Activated CD8-positive, alpha-beta T cell treated with anti-CD3 and anti-CD28 coated beads for 36 hours (primary cell): Measurements from ENCODE around the gene KLHL17. TPM values are rescaled to one million over a fixed set of nuclear protein-coding genes. Genes with fewer than 3 reads are reported as not detected.

Source experiments
- ATAC-seq: fragments of 200-7000 bp; cut with Tn5 transposase; one replicate; pipeline ENCODE4 v1.10.0; 2021; ENCODE audit warnings: mild to moderate bottlenecking, moderate library complexity
- CTCF ChIA-PET: fragments of 350-600 bp; sonication (Branson Sonifier 250); formaldehyde crosslinking; loops from one replicate; lab custom pipeline; 2021; ENCODE audit warnings: antibody characterized with exemption; lab: Charles Lee
- POLR2A ChIA-PET: fragments of 350-600 bp; sonication (Branson Sonifier 250); formaldehyde crosslinking; loops from one replicate; lab custom pipeline; 2021; ENCODE audit warnings: antibody characterized with exemption; lab: Charles Lee
- DNase-seq: peaks from one replicate; pipeline ENCODE4 v3.0.0-alpha.2; 2020
- H3K27ac Mint-ChIP-seq: one replicate; pipeline ENCODE4 v1.8.0; 2021; ENCODE audit warnings: mild to moderate bottlenecking, mixed read lengths
- H3K27me3 Mint-ChIP-seq: one replicate; pipeline ENCODE4 v1.8.0; 2021; ENCODE audit warnings: mixed read lengths
- H3K36me3 Mint-ChIP-seq: one replicate; pipeline ENCODE4 v1.8.0; 2021; ENCODE audit warnings: low read depth, mixed read lengths
- H3K4me1 Mint-ChIP-seq: one replicate; pipeline ENCODE4 v1.8.0; 2021; ENCODE audit warnings: low read depth, mixed read lengths
- H3K4me3 Mint-ChIP-seq: one replicate; pipeline ENCODE4 v1.8.0; 2021; ENCODE audit warnings: mild to moderate bottlenecking, moderate library complexity, mixed read lengths
- H3K9me3 Mint-ChIP-seq: one replicate; pipeline ENCODE4 v1.8.0; 2021; ENCODE audit warnings: mixed read lengths
- CTCF ChIP-seq: fragments of 200-600 bp; IDR thresholded peaks from one replicate; pipeline ENCODE4 v1.8.0; 2022; ENCODE audit warnings: antibody characterized with exemption, mild to moderate bottlenecking
- intact Hi-C: fragments of 100-400 bp; cut with micrococcal nuclease; formaldehyde crosslinking; loops from one replicate; pipeline ENCODE4 v1.10.0; 2022
- total RNA-seq, 2 experiments: library from RNA; stranded (reverse); gene quantifications; one replicate each; pipeline ENCODE4 v1.2.3, GENCODE V29; 2021

Gene KLHL17
- total RNA-seq, 2 experiments from 2014 or later, result 27.8 to 31.2 TPM

DNA sequence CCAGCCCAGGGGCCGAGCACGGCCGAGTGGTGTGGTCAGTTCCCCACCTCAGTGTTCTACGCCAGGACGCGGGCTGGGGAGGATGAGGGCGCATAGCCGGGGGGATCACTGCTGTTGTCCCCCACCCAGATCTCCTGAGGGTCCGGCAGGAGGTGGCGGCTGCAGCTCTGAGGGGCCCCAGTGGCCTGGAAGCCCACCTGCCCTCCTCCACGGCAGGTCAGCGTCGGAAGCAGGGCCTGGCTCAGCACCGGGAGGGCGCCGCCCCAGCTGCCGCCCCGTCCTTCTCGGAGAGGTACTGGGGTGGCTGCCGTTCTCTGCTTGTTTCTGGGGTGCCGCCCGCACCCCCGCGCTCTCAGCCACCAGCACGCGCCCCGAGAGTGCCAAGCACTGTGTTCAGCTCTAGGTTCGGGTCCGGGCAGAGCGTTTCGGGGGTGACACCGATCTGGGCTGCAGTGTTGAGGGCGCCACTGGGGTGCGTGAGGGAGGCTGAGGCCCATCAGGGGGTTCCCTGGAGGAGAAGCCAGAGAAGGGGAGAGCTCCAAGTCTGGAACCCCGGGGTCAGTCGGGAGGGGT lies 19.3 kb upstream of the KLHL17 start:
- no peak overlapping the region for H3K27ac Mint-ChIP-seq
- no peak for TF ChIP-seq CTCF
- peaks cover 12% of the 10 kb centered on the region for H3K36me3 Mint-ChIP-seq
- ATAC-seq (peak; percentile 14), DNase-seq (no peak)
- H3K9me3 Mint-ChIP-seq, result no peaks in the 10 kb centered on the region
- POLR2A ChIA-PET, result interaction anchor here (0.9 to 3.3 kb wide), 7 partner anchors 10 to 24 kb away, joined by 3 to 17 read pairs (median 3); partner anchors contain the start of gene NOC2L
- intact Hi-C loops, result no loop called here
- peaks cover 4% of the 10 kb centered on the region for H3K4me1 Mint-ChIP-seq
- CTCF ChIA-PET, result interaction anchor here (1.0 to 1.8 kb wide), 3 partner anchors 35 to 43 kb away, joined by 3 to 7 read pairs (median 5); no protein-coding TSS in a partner anchor
- peak overlapping the region; percentile 57 for H3K4me3 Mint-ChIP-seq
- peaks cover 22% of the 10 kb centered on the region for H3K27me3 Mint-ChIP-seq

DNA sequence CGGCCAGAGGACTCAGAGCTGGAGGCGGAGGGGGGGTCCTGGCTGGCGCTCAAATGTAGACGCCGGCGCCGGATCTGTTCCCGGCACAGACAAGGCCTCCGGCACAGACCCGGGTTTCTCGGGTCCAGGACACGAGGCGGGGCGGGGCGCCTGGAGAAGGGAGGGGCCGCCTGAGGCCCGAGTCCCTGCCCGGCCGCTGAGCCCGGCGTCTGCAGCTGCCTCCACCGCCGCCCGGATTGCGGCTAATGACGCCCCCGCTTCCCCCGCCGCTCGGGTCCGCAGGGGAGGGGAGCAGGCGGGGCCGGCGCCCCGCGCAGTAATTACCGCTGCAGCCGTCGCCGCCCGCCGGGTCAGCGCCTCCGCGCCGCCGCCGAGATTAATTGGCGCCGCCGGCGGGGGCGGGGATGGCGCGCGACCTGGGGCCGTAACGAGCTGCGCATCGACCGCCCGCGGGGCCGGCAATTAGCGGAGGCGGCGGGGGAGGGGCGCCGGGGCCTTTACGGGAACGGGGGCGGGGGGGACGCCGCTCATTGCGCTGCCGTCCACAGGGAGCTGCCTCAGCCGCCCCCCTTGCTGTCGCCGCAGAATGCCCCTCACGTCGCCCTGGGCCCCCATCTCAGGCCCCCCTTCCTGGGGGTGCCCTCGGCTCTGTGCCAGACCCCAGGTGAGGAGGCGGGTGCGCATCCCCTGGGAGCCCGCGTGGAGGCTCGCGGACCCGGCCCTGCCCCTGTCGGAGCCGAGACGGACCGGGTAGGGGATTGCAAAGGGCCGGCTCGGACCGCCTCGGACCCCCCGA lies 18.6 kb upstream of the KLHL17 start:
- no peak for TF ChIP-seq CTCF
- Mint-ChIP-seq H3K4me3 (peak overlapping the region; percentile 57), H3K9me3 (no peaks in the 10 kb centered on the region), H3K4me1 (peaks cover 4% of the 10 kb centered on the region), H3K27me3 (peaks cover 22% of the 10 kb centered on the region), H3K27ac (no peak overlapping the region), H3K36me3 (peaks cover 12% of the 10 kb centered on the region)
- POLR2A ChIA-PET, result interaction anchor here (0.8 to 3.3 kb wide), 4 partner anchors 12 to 17 kb away, joined by 3 to 17 read pairs (median 4); no protein-coding TSS in a partner anchor
- CTCF ChIA-PET, result interaction anchor here (0.9 to 1.8 kb wide), 3 partner anchors 13 to 42 kb away, joined by 3 to 7 read pairs (median 5); no protein-coding TSS in a partner anchor
- intact Hi-C loops, result no loop called here
- ATAC-seq (peak; percentile 29), DNase-seq (peak; percentile 50)

GRCh38 chr1:942411-942821 lies 18.0 kb upstream of the KLHL17 start:
- H3K4me1 Mint-ChIP-seq, result peaks cover 4% of the 10 kb centered on the region
- no peak for TF ChIP-seq CTCF
- no peaks in the 10 kb centered on the region for H3K9me3 Mint-ChIP-seq
- intact Hi-C loops, result no loop called here
- no peak overlapping the region for H3K27ac Mint-ChIP-seq
- ChIA-PET POLR2A (interaction anchor here (0.8 to 3.3 kb wide), 3 partner anchors 13 to 122 kb away, joined by 3 to 17 read pairs (median 3); no protein-coding TSS in a partner anchor), CTCF (interaction anchor here (0.9 to 1.8 kb wide), 2 partner anchors 14 to 42 kb away, joined by 3 to 7 read pairs; no protein-coding TSS in a partner anchor)
- no peak for ATAC-seq
- peaks cover 22% of the 10 kb centered on the region for H3K27me3 Mint-ChIP-seq
- no peak overlapping the region for H3K4me3 Mint-ChIP-seq
- DNase-seq, result no peak
- H3K36me3 Mint-ChIP-seq, result peaks cover 17% of the 10 kb centered on the region

DNA sequence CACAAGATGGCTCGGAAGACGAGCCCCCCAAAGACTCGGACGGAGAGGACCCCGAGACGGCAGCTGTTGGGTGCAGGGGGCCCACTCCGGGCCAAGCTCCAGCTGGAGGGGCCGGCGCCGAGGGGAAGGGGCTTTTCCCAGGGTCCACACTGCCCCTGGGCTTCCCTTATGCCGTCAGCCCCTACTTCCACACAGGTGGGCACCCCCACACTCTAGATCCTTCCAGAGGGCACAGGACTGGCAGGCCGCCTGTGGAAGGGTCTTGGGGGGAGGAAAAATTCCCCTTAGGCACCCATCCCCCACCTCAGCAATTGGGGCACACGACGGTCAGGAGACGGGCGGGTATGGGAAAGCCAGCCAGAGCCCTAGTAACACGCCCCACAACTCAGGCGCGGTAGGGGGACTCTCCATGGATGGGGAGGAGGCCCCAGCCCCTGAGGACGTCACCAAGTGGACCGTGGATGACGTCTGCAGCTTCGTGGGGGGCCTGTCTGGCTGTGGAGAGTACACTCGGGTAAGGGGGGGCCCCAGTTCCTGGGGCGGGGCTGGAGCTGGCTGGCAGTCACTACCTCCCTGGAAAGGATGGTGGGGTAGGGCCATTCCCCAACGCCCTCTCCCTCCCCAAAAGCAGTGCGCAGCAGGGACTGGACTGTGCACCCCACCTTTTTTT lies 17.4 kb upstream of the KLHL17 start:
- intact Hi-C loops, result no loop called here
- DNase-seq (no peak), ATAC-seq (no peak)
- H3K4me1 Mint-ChIP-seq, result peaks cover 4% of the 10 kb centered on the region
- no peaks in the 10 kb centered on the region for H3K9me3 Mint-ChIP-seq
- H3K27me3 Mint-ChIP-seq, result peaks cover 20% of the 10 kb centered on the region
- H3K4me3 Mint-ChIP-seq, result no peak overlapping the region
- no peak overlapping the region for H3K27ac Mint-ChIP-seq
- CTCF ChIA-PET, result interaction anchor here (0.9 kb wide), 1 partner anchor 14 kb away, joined by 3 read pairs; no protein-coding TSS in a partner anchor
- peaks cover 17% of the 10 kb centered on the region for H3K36me3 Mint-ChIP-seq
- TF ChIP-seq CTCF, result no peak
- POLR2A ChIA-PET, result interaction anchor here (0.9 to 3.3 kb wide), 3 partner anchors 12 to 121 kb away, joined by 3 to 17 read pairs (median 3); no protein-coding TSS in a partner anchor
